ENCODE results near the gene MALSU1. TPM values are rescaled to one million over a fixed set of nuclear protein-coding genes. Genes with fewer than 3 reads are reported as not detected.
A peak's percentile ranks its signal among the peaks of the same experiment; 100 is the strongest.

MALSU1 gene
- total RNA-seq, 1 donor from 2014 or later = 46.2 TPM

DNA sequence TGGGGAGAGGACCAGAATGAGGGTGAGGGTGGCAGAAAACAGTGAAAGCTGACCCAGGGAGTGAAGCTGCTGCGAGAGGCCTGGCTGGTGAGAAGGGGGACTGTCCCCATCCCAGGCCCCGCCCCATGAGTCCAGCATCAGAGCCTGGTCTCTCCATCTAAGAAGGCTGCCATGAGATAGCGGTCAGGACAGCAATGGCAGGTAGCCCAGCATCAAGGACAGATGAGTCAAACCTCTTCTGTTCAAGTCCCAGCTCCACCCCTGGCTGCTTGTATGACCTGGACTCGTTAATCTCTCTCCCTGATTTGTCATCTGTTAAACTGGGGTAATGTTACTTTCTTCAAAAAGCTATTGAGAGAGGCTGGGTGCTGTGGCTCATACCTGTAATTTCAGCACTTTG, 30.4 kb upstream of the MALSU1 start:
- peaks cover 4% of the 10 kb centered on the region for H3K4me1 Mint-ChIP-seq (ENCODE audit: unreplicated experiment)
- no peak for TF ChIP-seq CTCF (IDR thresholded peaks at IDR 0.05)
- peaks cover 3% of the 10 kb centered on the region for H3K27me3 Mint-ChIP-seq (ENCODE audit: unreplicated experiment)
- no peaks in the 10 kb centered on the region for H3K9me3 Mint-ChIP-seq (ENCODE audit: unreplicated experiment)
- H3K4me3 Mint-ChIP-seq (ENCODE audit: unreplicated experiment) = no peak overlapping the region
- H3K36me3 Mint-ChIP-seq (ENCODE audit: unreplicated experiment) = peaks cover 6% of the 10 kb centered on the region
- no peak for DNase-seq (ENCODE audit: extremely low spot score, unreplicated experiment)
- H3K27ac Mint-ChIP-seq (ENCODE audit: unreplicated experiment) = no peak overlapping the region

DNA sequence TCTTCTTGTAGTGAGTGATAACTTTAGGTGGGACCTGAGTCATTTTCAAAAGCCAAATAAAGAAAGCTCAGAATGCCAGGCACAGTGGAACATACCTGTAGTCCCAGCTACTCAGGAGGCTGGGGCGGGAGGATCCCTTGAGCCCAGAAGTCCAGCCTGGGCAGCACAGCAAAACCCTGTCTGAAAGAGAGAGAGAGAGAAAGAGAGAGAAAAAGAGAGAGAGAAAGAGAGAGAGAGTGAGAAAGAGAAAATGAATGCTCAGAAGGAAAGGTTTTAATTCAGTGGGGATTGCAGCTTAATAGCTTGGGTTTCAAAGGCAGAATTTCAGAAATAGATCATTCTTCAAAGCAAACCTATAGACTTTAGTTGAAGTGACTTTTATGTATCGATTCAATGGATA, 26.9 kb upstream of the MALSU1 start:
- Mint-ChIP-seq H3K9me3 (ENCODE audit: unreplicated experiment) (no peaks in the 10 kb centered on the region), H3K4me3 (ENCODE audit: unreplicated experiment) (no peak overlapping the region), H3K4me1 (ENCODE audit: unreplicated experiment) (peaks cover 4% of the 10 kb centered on the region), H3K36me3 (ENCODE audit: unreplicated experiment) (peaks cover 8% of the 10 kb centered on the region), H3K27me3 (ENCODE audit: unreplicated experiment) (peaks cover 3% of the 10 kb centered on the region), H3K27ac (ENCODE audit: unreplicated experiment) (no peak overlapping the region)
- peak; percentile 30 for DNase-seq (ENCODE audit: extremely low spot score, unreplicated experiment)
- no peak for TF ChIP-seq CTCF (IDR thresholded peaks at IDR 0.05)

- Mint-ChIP-seq H3K27ac (ENCODE audit: unreplicated experiment) (peak overlapping the region; percentile 14), H3K4me3 (ENCODE audit: unreplicated experiment) (no peak overlapping the region), H3K4me1 (ENCODE audit: unreplicated experiment) (peaks cover 4% of the 10 kb centered on the region), H3K36me3 (ENCODE audit: unreplicated experiment) (peaks cover 7% of the 10 kb centered on the region), H3K27me3 (ENCODE audit: unreplicated experiment) (peaks cover 3% of the 10 kb centered on the region), H3K9me3 (ENCODE audit: unreplicated experiment) (no peaks in the 10 kb centered on the region)
- DNase-seq (ENCODE audit: extremely low spot score, unreplicated experiment) = peak; percentile 90
- peak; percentile 88 for TF ChIP-seq CTCF (IDR thresholded peaks at IDR 0.05)
Observed at GRCh38 chr7:23273141-23273599, 26.0 kb upstream of the MALSU1 start.

DNA sequence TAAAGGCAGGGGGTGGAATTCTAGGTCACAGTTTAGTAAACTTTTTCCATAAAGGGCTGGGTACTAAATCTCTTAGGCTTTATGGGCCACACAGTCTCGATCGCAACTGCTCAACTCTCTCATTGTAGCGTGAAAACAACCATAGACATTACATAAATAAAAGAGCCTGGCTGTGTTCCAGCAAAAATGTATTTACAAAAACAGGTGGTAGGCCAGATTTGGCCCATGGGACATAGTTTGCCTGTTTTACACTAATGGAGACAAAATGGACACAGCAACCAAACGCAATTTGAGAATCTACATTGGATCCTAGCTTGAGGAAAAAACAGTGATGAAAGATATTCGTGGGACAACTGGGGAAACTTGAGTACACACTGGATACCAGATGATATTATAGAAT, 23.2 kb upstream of the MALSU1 start:
- DNase-seq (ENCODE audit: extremely low spot score, unreplicated experiment) = no peak
- Mint-ChIP-seq H3K36me3 (ENCODE audit: unreplicated experiment) (peaks cover 5% of the 10 kb centered on the region), H3K27me3 (ENCODE audit: unreplicated experiment) (peaks cover 3% of the 10 kb centered on the region), H3K27ac (ENCODE audit: unreplicated experiment) (no peak overlapping the region), H3K4me3 (ENCODE audit: unreplicated experiment) (no peak overlapping the region), H3K4me1 (ENCODE audit: unreplicated experiment) (peaks cover 4% of the 10 kb centered on the region), H3K9me3 (ENCODE audit: unreplicated experiment) (no peaks in the 10 kb centered on the region)
- no peak for TF ChIP-seq CTCF (IDR thresholded peaks at IDR 0.05)

- H3K9me3 Mint-ChIP-seq (ENCODE audit: unreplicated experiment) = no peaks in the 10 kb centered on the region
- H3K27me3 Mint-ChIP-seq (ENCODE audit: unreplicated experiment) = peaks cover 3% of the 10 kb centered on the region
- peaks cover 4% of the 10 kb centered on the region for H3K4me1 Mint-ChIP-seq (ENCODE audit: unreplicated experiment)
- H3K4me3 Mint-ChIP-seq (ENCODE audit: unreplicated experiment) = no peak overlapping the region
- no peak for DNase-seq (ENCODE audit: extremely low spot score, unreplicated experiment)
- H3K36me3 Mint-ChIP-seq (ENCODE audit: unreplicated experiment) = peaks cover 5% of the 10 kb centered on the region
- peak; percentile 35 for TF ChIP-seq CTCF (IDR thresholded peaks at IDR 0.05)
- no peak overlapping the region for H3K27ac Mint-ChIP-seq (ENCODE audit: unreplicated experiment)
Observed at GRCh38 chr7:23276376-23276775, 22.8 kb upstream of the MALSU1 start.
